GM19240 (cell line): ENCODE measurements around the gene VEGFA.
A peak's percentile ranks its signal among the peaks of the same experiment; 100 is the strongest.

Experiments
- DNase-seq: peaks from one replicate; pipeline ENCODE4 v3.0.0; 2011; ENCODE audit warnings: low spot score; ENCODE audit not compliant: insufficient read length

The VEGFA gene

GRCh38 chr6:43769526-43770371 lies at the start of gene VEGFA:
TSS of gene VEGFA (plus strand) at chr6:43770211.
- DNase-seq = peak; percentile 79

DNA sequence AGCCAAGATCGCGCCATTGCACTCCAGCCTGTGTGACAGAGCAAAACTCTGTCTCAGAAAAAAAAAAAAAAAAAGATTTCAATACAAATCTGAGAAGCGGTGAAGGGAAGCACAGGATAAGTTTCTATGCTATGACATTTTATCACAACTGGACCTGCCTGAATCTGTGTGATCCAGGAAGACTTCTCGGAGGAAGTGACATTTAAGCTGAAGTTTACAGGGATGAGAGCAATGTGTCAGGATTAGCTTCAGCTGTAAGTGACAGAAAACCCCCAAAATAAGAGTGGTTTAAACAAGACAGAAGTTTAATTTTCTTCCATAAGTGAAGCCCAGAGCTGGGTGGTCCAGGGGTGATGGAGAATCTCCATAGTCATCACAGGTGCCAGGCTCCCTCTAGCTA lies 49.0 kb upstream of the VEGFA start:
- no peak for DNase-seq

GRCh38 chr6:43722920-43723545 lies 47.0 kb upstream of the VEGFA start:
- DNase-seq = no peak

DNA sequence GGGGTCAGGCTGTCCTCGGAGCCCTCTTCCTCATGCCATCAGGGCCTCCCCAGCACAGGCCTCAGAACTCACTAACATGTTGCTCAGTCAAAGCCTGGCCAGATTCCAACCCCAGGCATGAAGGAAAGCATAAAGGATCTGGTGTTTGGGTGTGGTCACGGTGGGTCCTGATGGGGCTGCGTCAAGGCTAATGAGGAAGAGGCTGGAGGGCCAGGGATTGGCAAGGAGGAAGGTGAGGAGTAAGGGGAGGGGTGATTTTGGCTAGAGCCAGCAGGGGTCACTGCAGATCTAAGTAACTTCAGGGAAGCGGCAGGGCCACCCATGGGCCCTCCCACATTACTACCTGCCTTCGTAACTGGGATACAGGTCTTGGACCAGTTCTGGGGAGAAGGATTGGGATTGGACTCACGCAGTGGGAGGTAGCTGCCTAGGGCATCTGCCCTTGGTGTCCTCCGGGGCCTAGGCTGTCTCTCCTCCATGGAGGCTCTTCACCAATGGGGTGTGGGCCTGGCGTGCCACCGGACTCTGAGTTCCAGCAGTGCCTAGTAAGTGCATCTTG lies 46.2 kb upstream of the VEGFA start:
- peak; percentile 53 for DNase-seq

GRCh38 chr6:43724354-43724753 lies 45.7 kb upstream of the VEGFA start:
- no peak for DNase-seq

DNA sequence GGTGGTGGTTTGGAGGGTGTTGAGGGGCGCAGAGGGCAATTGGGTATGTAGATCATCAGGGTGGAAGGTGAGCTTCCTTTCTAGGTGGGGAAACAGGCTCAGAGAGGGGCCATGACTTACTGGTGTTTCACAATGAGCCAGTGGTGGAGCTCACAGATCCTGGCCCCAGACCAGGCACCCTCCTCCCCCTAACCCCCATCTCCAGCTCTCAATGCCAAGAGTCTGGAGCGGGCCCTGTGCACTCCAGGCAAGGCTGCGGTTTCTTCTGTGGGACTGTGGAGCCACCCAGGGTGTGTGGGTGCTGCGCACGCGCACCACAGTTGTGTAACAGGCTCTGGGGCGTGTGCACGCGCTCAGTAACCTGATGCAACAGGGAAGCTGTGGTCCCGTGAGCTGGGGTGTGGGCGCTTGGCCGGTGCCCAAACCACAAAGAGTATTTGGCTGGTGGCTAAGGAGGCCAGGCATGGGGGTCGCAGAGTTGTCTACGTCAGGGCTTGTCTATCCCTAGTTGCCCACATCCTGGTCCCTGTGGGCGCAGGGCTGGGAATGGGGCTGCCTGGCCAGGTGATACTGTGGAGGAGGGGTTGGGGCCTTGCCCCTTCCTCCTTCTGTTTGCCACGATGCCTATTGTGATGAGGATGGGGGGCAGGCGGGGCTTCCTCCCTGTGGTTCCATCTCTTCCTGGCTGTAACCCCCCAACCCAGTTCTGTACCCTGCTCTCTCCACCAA lies 44.9 kb upstream of the VEGFA start:
- DNase-seq = peak; percentile 43

- DNase-seq = no peak
Measured at GRCh38 chr6:43725643-43726580, 44.1 kb upstream of the VEGFA start.

DNA sequence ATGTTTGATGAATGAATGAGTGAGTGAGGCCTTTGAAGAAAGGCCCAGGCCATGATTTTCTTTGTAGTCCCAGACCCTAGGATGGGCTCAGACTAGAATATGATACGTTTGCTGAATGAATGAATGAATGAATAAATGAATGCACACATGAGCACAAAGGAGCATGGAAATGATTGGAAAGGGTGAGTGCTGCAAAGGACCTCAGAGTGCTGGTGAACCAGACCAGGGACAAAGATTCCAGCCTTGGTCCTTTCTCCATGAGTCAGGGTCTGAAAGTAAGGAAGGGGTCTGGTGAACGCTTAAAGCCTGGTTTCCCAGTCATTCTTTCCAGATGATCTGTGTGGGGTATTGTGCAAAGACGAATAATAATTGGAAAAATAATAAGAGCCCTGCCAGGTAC lies 42.4 kb upstream of the VEGFA start:
- DNase-seq = no peak

- DNase-seq = no peak
Measured at GRCh38 chr6:43728586-43728985, 41.4 kb upstream of the VEGFA start.

DNA sequence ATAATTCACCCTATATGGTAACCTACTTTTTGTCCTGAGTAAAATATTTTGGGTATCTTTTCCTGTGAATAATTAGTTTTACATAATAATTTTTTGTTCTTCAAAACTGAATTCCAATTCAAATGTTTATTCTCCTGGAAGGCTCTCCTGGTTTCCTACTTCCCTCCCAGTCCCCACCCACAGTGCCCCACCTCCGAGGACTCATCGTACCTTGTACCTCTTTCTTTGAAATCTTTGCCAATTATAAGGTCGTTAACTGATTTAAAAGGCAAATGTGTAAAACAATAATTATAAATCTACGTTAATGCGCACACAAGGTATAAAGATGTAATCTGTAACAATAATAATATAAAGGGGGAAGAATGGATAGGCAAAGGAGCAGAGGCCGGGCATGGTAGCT lies 40.5 kb upstream of the VEGFA start:
- no peak for DNase-seq

DNA sequence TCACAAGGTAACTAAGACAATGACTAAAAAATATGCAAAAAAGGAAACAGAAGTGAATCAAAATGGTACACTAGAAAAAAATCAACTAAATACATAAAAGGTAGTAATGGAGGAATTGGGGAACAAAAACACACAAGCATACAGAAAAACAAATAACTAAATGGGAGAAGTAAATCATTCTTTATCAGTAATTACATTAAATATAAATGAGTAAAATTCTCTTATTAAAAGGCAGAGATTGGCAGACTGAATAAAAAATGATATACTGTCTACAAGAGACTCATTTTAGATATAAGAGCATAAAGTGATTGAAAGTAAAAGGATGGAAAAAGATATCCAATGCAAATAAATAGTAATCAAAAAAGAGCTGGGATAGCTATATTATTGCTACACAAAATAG lies 39.4 kb upstream of the VEGFA start:
- DNase-seq = no peak

GRCh38 chr6:43733471-43734293 lies 36.3 kb upstream of the VEGFA start:
- no peak for DNase-seq

GRCh38 chr6:43734294-43734665 lies 35.7 kb upstream of the VEGFA start:
- no peak for DNase-seq

DNA sequence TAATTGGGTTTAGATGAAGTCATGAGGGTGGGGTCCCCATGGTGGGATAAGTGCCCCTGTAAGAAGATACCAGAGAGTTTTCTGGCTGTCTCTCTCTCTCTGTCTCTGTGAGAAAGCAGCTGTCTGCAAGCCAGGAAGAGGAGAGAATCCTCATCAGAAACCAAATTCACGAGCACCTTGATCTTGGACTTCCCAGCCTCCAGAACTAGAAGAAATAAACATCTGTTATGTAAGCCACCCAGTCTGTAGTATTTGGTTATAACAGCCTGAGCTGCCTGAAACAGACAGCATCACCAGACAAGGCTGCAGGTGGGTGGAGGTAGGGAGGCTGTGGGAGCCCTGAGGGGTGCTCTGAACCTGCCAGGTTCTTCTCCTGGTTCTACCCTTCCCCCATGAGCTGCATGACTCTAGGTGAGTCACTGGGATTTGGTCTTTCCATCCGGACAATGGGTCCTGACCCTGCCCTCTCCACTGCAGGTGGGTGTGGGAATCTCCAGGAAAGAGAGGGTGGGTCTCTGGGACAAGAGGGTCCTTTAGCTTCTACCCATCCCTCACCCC lies 34.3 kb upstream of the VEGFA start:
- DNase-seq = no peak

GRCh38 chr6:43736211-43736786 lies 33.7 kb upstream of the VEGFA start:
- DNase-seq = no peak

GRCh38 chr6:43736844-43737243 lies 33.2 kb upstream of the VEGFA start:
- no peak for DNase-seq

- DNase-seq = no peak
Measured at GRCh38 chr6:43737272-43738081, 32.5 kb upstream of the VEGFA start.

- no peak for DNase-seq
Measured at GRCh38 chr6:43738267-43738676, 31.7 kb upstream of the VEGFA start.
